Adrenal gland (tissue), 12 donors: ENCODE measurements around the gene GID4. TPM values are rescaled to one million over a fixed set of nuclear protein-coding genes. Genes with fewer than 3 reads are reported as not detected.
A peak's percentile ranks its signal among the peaks of the same experiment; 100 is the strongest.

ENCODE experiments used
- DNase-seq, 7 donors: peaks; one replicate each; pipeline ENCODE4 v3.0.0-alpha.2; 2019 to 2020
- H3K27ac ChIP-seq, 5 donors: fragments of 200-600 bp; sonication (generic) in 4 of 5; 1 replicate in 3 of 5; 2 replicates in 2 of 5; pipeline versions ENCODE4 v1.5.1 to v1.8.0; 2016 to 2020; ENCODE audit warnings: mild to moderate bottlenecking in 1 of 5
- H3K27me3 ChIP-seq: fragments of 200-600 bp; 2 replicates; pipeline ENCODE4 v1.8.0; 2021
- H3K36me3 ChIP-seq, 2 donors: fragments of 200-600 bp; replicated peaks in 1 of 2; 1 replicate in 1 of 2; 2 replicates in 1 of 2; pipeline versions ENCODE4 v1.5.1 to v1.8.0; 2018 to 2022
- H3K4me1 ChIP-seq, 2 donors: fragments of 200-600 bp; replicated peaks in 1 of 2; 1 replicate in 1 of 2; 2 replicates in 1 of 2; pipeline versions ENCODE4 v1.5.1 to v1.8.0; 2018 to 2021
- H3K4me3 ChIP-seq, 4 donors: fragments of 200-600 bp; sonication (generic) in 3 of 4; one replicate each; pipeline ENCODE4 v1.5.1; 2016 to 2018
- H3K9me3 ChIP-seq, 3 donors: fragments of 200-600 bp; sonication (generic) in 1 of 3; replicated peaks in 1 of 3; 1 replicate in 2 of 3; 2 replicates in 1 of 3; pipeline versions ENCODE4 v1.5.1 to v1.8.0; 2016 to 2021
- CTCF ChIP-seq, 6 experiments: fragments of 450-650 bp in 4 of 6; fragments of 200-600 bp in 2 of 6; sonication (generic) in 1 of 6; IDR thresholded peaks; 1 replicate in 5 of 6; 2 replicates in 1 of 6; pipeline versions ENCODE4 v1.5.1 to v1.8.0; 2016 to 2021; ENCODE audit warnings: antibody characterized with exemption in 6 of 6, mild to moderate bottlenecking in 2 of 6, moderate library complexity in 1 of 6
- POLR2A ChIP-seq, 2 donors: fragments of 450-650 bp; IDR thresholded peaks; one replicate each; pipeline ENCODE4 v1.6.1; 2017; ENCODE audit warnings: antibody characterized with exemption in 2 of 2, mild to moderate bottlenecking in 2 of 2, moderate library complexity in 1 of 2
- WGBS, 4 donors: extraction: QIAGEN DNeasy Blood & Tissue Kit in 2 of 4; methylation state at CpG; one replicate each; pipeline versions ENCODE4 v1.1.5 to v1.1.7; 2013 to 2017; 5-methylcytosine and 5-hydroxymethylcytosine counted together
- intact Hi-C, 2 donors: fragments of 100-400 bp; cut with DNase I; formaldehyde crosslinking; loops; one replicate each; pipeline versions ENCODE4 v1.14.1 to v1.15.0; 2022 to 2023
- polyA plus RNA-seq, 3 donors: library from polyadenylated mRNA; stranded (reverse); fragments of 200-250 nt in 2 of 3; fragments of 350-450 nt in 1 of 3; fragmentation: Illumina TruSeq in 1 of 3; extraction: RNeasy Lipid Tissue Mini Kit (QIAGEN cat#74804) in 1 of 3; gene quantifications; one replicate each; pipeline ENCODE4 v1.2.3, GENCODE V29; 2013 to 2014
- total RNA-seq, 9 donors: library from RNA; depleted of rRNA in 4 of 9; stranded (reverse); fragments of >200 nt in 4 of 9; fragments of 120-200 nt in 1 of 9; fragmentation: NEBNext Ultra II Directional in 1 of 9; extraction: Animal tissue kit (Norgen Biotek cat#: 25700) in 1 of 9; gene quantifications; one replicate each; pipeline versions ENCODE4 v1.1.0 to v1.2.4, GENCODE V29; 2013 to 2023
- donor health status: healthy with polysubstance abuse.
- donor health status: Bipolar disorder and iron deficiency.
- donor health status: DM: yes; HTN: yes; CAD: no.
- donor health status: DM: no; HTN: no; CAD: no.
- donor health status: DM: no; HTN: no; CAD: no.
- donor health status: DM: yes; HTN: yes; CAD: no.

Gene GID4
- total and polyA plus RNA-seq, 12 donors, result 4.2 to 16.7 (median 9.7) TPM

- TF ChIP-seq CTCF (IDR thresholded peaks at IDR 0.05), result no peak
- TF ChIP-seq POLR2A (IDR thresholded peaks at IDR 0.05), result no peak
- 87 to 100% (median 92%) methylated on average over 2 of the region's 2 CpGs for WGBS, 4 donors
- Histone ChIP-seq H3K36me3 (peaks cover 0 to 6% of the 10 kb centered on the region in 2 donors), H3K27ac (no peak overlapping the region), H3K9me3 (no peaks in the 10 kb centered on the region), H3K4me3 (no peak overlapping the region), H3K27me3 (no peaks in the 10 kb centered on the region), H3K4me1 (peaks cover 6 to 17% of the 10 kb centered on the region in 2 donors)
- no peak for DNase-seq
- intact Hi-C loops, result no loop called here
These were observed 50.4 kb downstream of the GID4 start for GRCh38 chr17:18089613-18090012.

GRCh38 chr17:18093616-18094408, 54.6 kb downstream of the GID4 start:
- TF ChIP-seq POLR2A (IDR thresholded peaks at IDR 0.05) (no peak), CTCF (IDR thresholded peaks at IDR 0.05) (peak in 3 of 6 experiments; percentile 37 to 45 (median 38))
- 68 to 79% (median 72%) methylated on average over 14 to 15 of the region's 15 CpGs for WGBS, 4 donors

GRCh38 chr17:18094409-18094807, 55.2 kb downstream of the GID4 start:
- no peaks in the 10 kb centered on the region for H3K9me3 ChIP-seq
- H3K36me3 ChIP-seq, result peaks cover 0 to 52% of the 10 kb centered on the region in 2 donors
- TF ChIP-seq CTCF (IDR thresholded peaks at IDR 0.05) (no peak), POLR2A (IDR thresholded peaks at IDR 0.05) (no peak)
- H3K27ac ChIP-seq, result no peak overlapping the region
- WGBS, 4 donors, result 93 to 97% (median 94%) methylated on average over 10 of the region's 10 CpGs
- no peak for DNase-seq
- H3K4me3 ChIP-seq, result no peak overlapping the region
- intact Hi-C loops, result no loop called here
- peaks cover 0 to 3% of the 10 kb centered on the region in 2 donors for H3K4me1 ChIP-seq
- H3K27me3 ChIP-seq, result no peaks in the 10 kb centered on the region

More at GRCh38 chr17:18093616-18094408, 54.6 kb downstream of the GID4 start:
- Histone ChIP-seq H3K36me3 (peaks cover 0 to 46% of the 10 kb centered on the region in 2 donors), H3K4me1 (peaks cover 2 to 6% of the 10 kb centered on the region in 2 donors), H3K27me3 (no peaks in the 10 kb centered on the region), H3K9me3 (no peaks in the 10 kb centered on the region), H3K27ac (no peak overlapping the region), H3K4me3 (no peak overlapping the region)
- intact Hi-C loops, result no loop called here
- peak in 6 of 7 donors; percentile 81 to 91 (median 86) for DNase-seq

- H3K9me3 ChIP-seq, result no peaks in the 10 kb centered on the region
- no peak overlapping the region for H3K4me3 ChIP-seq
- DNase-seq, result no peak
- 90 to 98% (median 94%) methylated on average over 3 to 14 of the region's 14 CpGs for WGBS, 4 donors
- intact Hi-C loops, result no loop called here
- TF ChIP-seq POLR2A (IDR thresholded peaks at IDR 0.05) (no peak), CTCF (IDR thresholded peaks at IDR 0.05) (no peak)
- H3K27ac ChIP-seq, result no peak overlapping the region
- no peaks in the 10 kb centered on the region for H3K4me1 ChIP-seq
- H3K27me3 ChIP-seq, result no peaks in the 10 kb centered on the region
- peaks cover 0 to 65% of the 10 kb centered on the region in 2 donors for H3K36me3 ChIP-seq
These were observed 60.3 kb downstream of the GID4 start for GRCh38 chr17:18099516-18099915.
